ENCODE measurements around the gene CCNB1.

GRCh38 chr5:69209602-69210001, 42.7 kb downstream of the CCNB1 start:
- TF ChIP-seq CTCF (IDR thresholded peaks at IDR 0.05) (no peak), POLR2A (IDR thresholded peaks at IDR 0.05) (no peak)
